Glutamatergic neuron (in vitro differentiated cells): Measurements from ENCODE around the gene ZBED4. TPM values are rescaled to one million over a fixed set of nuclear protein-coding genes. Genes with fewer than 3 reads are reported as not detected.

Experiments used
- DNase-seq: peaks from one replicate; pipeline ENCODE4 v3.0.0; 2022
- H3K27ac Mint-ChIP-seq: one replicate; pipeline ENCODE4 v1.8.0; 2020; ENCODE audit warnings: mild to moderate bottlenecking, mixed read lengths, inconsistent platforms; ENCODE audit not compliant: unreplicated experiment
- H3K27me3 Mint-ChIP-seq: one replicate; pipeline ENCODE4 v1.8.0; 2020; ENCODE audit warnings: mild to moderate bottlenecking, moderate library complexity, mixed read lengths, inconsistent platforms; ENCODE audit not compliant: unreplicated experiment
- H3K36me3 Mint-ChIP-seq: one replicate; pipeline ENCODE4 v1.8.0; 2020; ENCODE audit warnings: mild to moderate bottlenecking, mixed read lengths, inconsistent platforms; ENCODE audit not compliant: unreplicated experiment
- H3K4me1 Mint-ChIP-seq: one replicate; pipeline ENCODE4 v1.8.0; 2020; ENCODE audit warnings: mild to moderate bottlenecking, low read depth, mixed read lengths, inconsistent platforms; ENCODE audit not compliant: unreplicated experiment
- H3K4me3 Mint-ChIP-seq: one replicate; pipeline ENCODE4 v1.8.0; 2020; ENCODE audit warnings: mild to moderate bottlenecking, mixed read lengths, inconsistent platforms; ENCODE audit not compliant: unreplicated experiment
- H3K9me3 Mint-ChIP-seq: one replicate; pipeline ENCODE4 v1.8.0; 2020; ENCODE audit warnings: mild to moderate bottlenecking, moderate library complexity, mixed read lengths, inconsistent platforms; ENCODE audit not compliant: unreplicated experiment
- CTCF ChIP-seq: fragments of 200-600 bp; sonication (generic); IDR thresholded peaks from one replicate; pipeline ENCODE4 v1.5.0; 2021; ENCODE audit not compliant: partially characterized antibody, unreplicated experiment
- long read RNA-seq: library from polyadenylated mRNA; unstranded; transcript quantifications from one replicate; pipeline ENCODE4 v2.0.0, GENCODE V29; 2020; ENCODE audit not compliant: unreplicated experiment
- total RNA-seq: library from RNA; stranded (reverse); fragmentation: NEBNext Ultra II Directional; extraction: Animal tissue kit (Norgen Biotek cat#: 25700); gene quantifications from one replicate; pipeline ENCODE4 v1.2.1, GENCODE V29; 2021; ENCODE audit not compliant: unreplicated experiment

ZBED4 gene
- total RNA-seq = 53.5 TPM
- long read RNA-seq, full-length matches to known transcripts = 1 of 2 reads
- long read RNA-seq, partial matches to known transcripts = 0 of 2 reads
- long read RNA-seq, other reads (novel, unspliced or antisense) = 1 of 2 reads

- Mint-ChIP-seq H3K9me3 (peaks cover 8% of the 10 kb centered on the region), H3K4me3 (peak within 1 kb of the TSS; percentile 96), H3K27me3 (peaks cover 19% of the 10 kb centered on the region), H3K4me1 (peaks cover 23% of the 10 kb centered on the region), H3K36me3 (no peaks in the 10 kb centered on the region), H3K27ac (peak within 1 kb of the TSS; percentile 95)
- DNase-seq = peak; percentile 99
- no peak for TF ChIP-seq CTCF
These were observed at the start of gene ZBED4 for GRCh38 chr22:49852898-49853894. TSS of gene ZBED4 (plus strand) at chr22:49853844. CDS start at chr22:49883663, 29,819 bp downstream.

DNA sequence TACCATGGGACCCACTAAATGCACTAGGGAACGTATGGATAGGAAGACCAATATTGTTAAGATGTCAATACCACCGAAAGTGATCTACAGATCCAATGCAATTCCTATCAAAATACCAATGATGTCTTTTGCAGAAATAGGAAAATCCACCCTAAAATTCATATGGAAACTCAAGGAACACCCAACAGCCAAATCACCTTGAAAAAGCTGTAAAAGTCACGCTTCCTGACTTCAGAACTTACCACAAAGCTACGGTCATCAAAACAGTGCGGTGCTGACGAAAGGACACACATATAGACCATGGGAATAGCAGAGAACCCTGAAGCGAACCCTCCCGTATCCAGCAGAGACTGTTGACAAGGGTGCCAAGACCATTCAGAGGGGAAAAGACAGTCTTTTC is 46.5 kb upstream of the ZBED4 start:
- H3K36me3 Mint-ChIP-seq = peaks cover 7% of the 10 kb centered on the region
- H3K27ac Mint-ChIP-seq = no peak overlapping the region
- peaks cover 11% of the 10 kb centered on the region for H3K9me3 Mint-ChIP-seq
- H3K4me3 Mint-ChIP-seq = no peak overlapping the region
- no peak for DNase-seq
- peaks cover 12% of the 10 kb centered on the region for H3K4me1 Mint-ChIP-seq
- no peak for TF ChIP-seq CTCF
- peaks cover 5% of the 10 kb centered on the region for H3K27me3 Mint-ChIP-seq

GRCh38 chr22:49807780-49808708 is 45.6 kb upstream of the ZBED4 start:
- DNase-seq = no peak
- Mint-ChIP-seq H3K27ac (no peak overlapping the region), H3K27me3 (peaks cover 5% of the 10 kb centered on the region), H3K4me1 (peaks cover 10% of the 10 kb centered on the region), H3K9me3 (peaks cover 11% of the 10 kb centered on the region), H3K36me3 (peaks cover 7% of the 10 kb centered on the region), H3K4me3 (no peak overlapping the region)
- TF ChIP-seq CTCF = no peak

- peaks cover 7% of the 10 kb centered on the region for H3K36me3 Mint-ChIP-seq
These were observed 43.2 kb upstream of the ZBED4 start for GRCh38 chr22:49810363-49811019.

More at GRCh38 chr22:49810363-49811019, 43.2 kb upstream of the ZBED4 start:
- peaks cover 5% of the 10 kb centered on the region for H3K4me1 Mint-ChIP-seq
- no peak overlapping the region for H3K27ac Mint-ChIP-seq
- DNase-seq = no peak
- H3K9me3 Mint-ChIP-seq = peaks cover 8% of the 10 kb centered on the region
- no peak overlapping the region for H3K4me3 Mint-ChIP-seq
- no peak for TF ChIP-seq CTCF
- H3K27me3 Mint-ChIP-seq = peaks cover 8% of the 10 kb centered on the region
